Cardiac septum (tissue), 1 donor: Measurements from ENCODE around the gene FANCC. TPM values are rescaled to one million over a fixed set of nuclear protein-coding genes. Genes with fewer than 3 reads are reported as not detected.

ENCODE experiments used
- DNase-seq: peaks from one replicate; pipeline ENCODE4 v3.0.0-alpha.2; 2020; ENCODE audit warnings: low spot score
- intact Hi-C: fragments of 100-400 bp; cut with DNase I; formaldehyde crosslinking; loops from one replicate; pipeline ENCODE4 v1.14.0; 2022
- total RNA-seq: library from RNA; stranded (reverse); fragmentation: NEBNext Ultra II Directional; extraction: Animal tissue kit (Norgen Biotek cat#: 25700); gene quantifications from one replicate; pipeline ENCODE4 v1.2.1, GENCODE V29; 2021
- donor health status: DM: no; HTN: no; CAD: no.

FANCC gene
- total RNA-seq, 1 donor from 2014 or later = 4.3 TPM

GRCh38 chr9:95133325-95133705, 184.2 kb downstream of the FANCC start:
- no peak for DNase-seq
- intact Hi-C loops = no loop called here

- no peak for DNase-seq
- intact Hi-C loops = no loop called here
These were observed 184.9 kb downstream of the FANCC start for GRCh38 chr9:95132366-95133324.

- intact Hi-C loops = loop anchor here (2.0 kb wide), 1 partner anchor 450 kb away; no protein-coding TSS in a partner anchor
- no peak for DNase-seq
These were observed 186.2 kb downstream of the FANCC start for GRCh38 chr9:95131023-95131943.

- intact Hi-C loops = loop anchor here (2.0 kb wide), 1 partner anchor 450 kb away; no protein-coding TSS in a partner anchor
- DNase-seq = no peak
These were observed 187.0 kb downstream of the FANCC start for GRCh38 chr9:95130484-95130883.

- DNase-seq = no peak
- intact Hi-C loops = loop anchor here (2.0 to 10.0 kb wide), 3 partner anchors 122 to 449 kb away; no protein-coding TSS in a partner anchor
These were observed 187.8 kb downstream of the FANCC start for GRCh38 chr9:95129476-95130291.

GRCh38 chr9:95128177-95128524, 189.4 kb downstream of the FANCC start:
- no peak for DNase-seq
- intact Hi-C loops = loop anchor here (5.0 to 10.0 kb wide), 2 partner anchors 121 to 263 kb away; no protein-coding TSS in a partner anchor

GRCh38 chr9:95127249-95128176, 190.0 kb downstream of the FANCC start:
- peak; percentile 91 for DNase-seq
- intact Hi-C loops = loop anchor here (2.0 to 10.0 kb wide), 3 partner anchors 120 to 345 kb away; no protein-coding TSS in a partner anchor

GRCh38 chr9:95126739-95127138, 190.8 kb downstream of the FANCC start:
- intact Hi-C loops = loop anchor here (2.0 to 10.0 kb wide), 3 partner anchors 119 to 344 kb away; no protein-coding TSS in a partner anchor
- DNase-seq = no peak

- intact Hi-C loops = loop anchor here (2.0 to 10.0 kb wide), 3 partner anchors 118 to 343 kb away; no protein-coding TSS in a partner anchor
- DNase-seq = no peak
These were observed 191.9 kb downstream of the FANCC start for GRCh38 chr9:95125652-95126051.

GRCh38 chr9:95124582-95125367, 192.7 kb downstream of the FANCC start:
- no peak for DNase-seq
- intact Hi-C loops = loop anchor here (5.0 to 10.0 kb wide), 2 partner anchors 117 to 260 kb away; no protein-coding TSS in a partner anchor

GRCh38 chr9:95120781-95121370, 196.6 kb downstream of the FANCC start:
- intact Hi-C loops = loop anchor here (10.0 kb wide), 1 partner anchor 256 kb away; no protein-coding TSS in a partner anchor
- DNase-seq = no peak

GRCh38 chr9:95118596-95118995, 198.9 kb downstream of the FANCC start:
- intact Hi-C loops = no loop called here
- no peak for DNase-seq

- no peak for DNase-seq
- intact Hi-C loops = no loop called here
These were observed 200.7 kb downstream of the FANCC start for GRCh38 chr9:95116808-95117204.

GRCh38 chr9:95116002-95116807, 201.3 kb downstream of the FANCC start:
- no peak for DNase-seq
- intact Hi-C loops = no loop called here

GRCh38 chr9:95115104-95115503, 202.4 kb downstream of the FANCC start:
- intact Hi-C loops = no loop called here
- DNase-seq = no peak
